ENCODE results near the gene SERPINA1. TPM values are rescaled to one million over a fixed set of nuclear protein-coding genes. Genes with fewer than 3 reads are reported as not detected.
"Not testable (repeated sequence)": the region's sequence is repeated elsewhere in the genome, so short reads cannot be mapped to it uniquely, and the experiment has no call there.

Gene SERPINA1
- total RNA-seq, 3 donors from 2014 or later (not counting 1 experiment from before 2014, with no cell fraction given) = 12.7 to 65.3 (median 48.3) TPM

DNA sequence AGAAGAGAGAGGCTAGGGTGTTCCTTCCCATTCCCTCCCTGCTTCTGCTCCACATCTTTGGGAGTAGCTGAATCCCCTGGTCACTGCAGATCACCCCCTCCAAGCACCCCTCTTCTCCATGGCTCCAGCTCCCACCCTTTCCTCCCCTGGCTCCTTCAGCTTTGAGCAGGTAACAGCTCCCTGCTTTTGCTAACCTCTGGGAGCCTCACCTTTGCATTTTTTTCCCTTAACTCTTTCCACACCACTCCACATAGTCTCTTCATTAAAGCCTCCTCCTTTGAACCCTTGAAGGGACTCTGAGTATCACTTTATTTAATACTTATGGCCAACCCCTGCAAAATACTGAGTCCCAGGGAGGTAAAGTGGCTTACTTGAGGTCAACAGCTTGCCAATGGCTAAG lies 39.6 kb downstream of the SERPINA1 start:
- no peak overlapping the region for H3K27ac Mint-ChIP-seq

DNA sequence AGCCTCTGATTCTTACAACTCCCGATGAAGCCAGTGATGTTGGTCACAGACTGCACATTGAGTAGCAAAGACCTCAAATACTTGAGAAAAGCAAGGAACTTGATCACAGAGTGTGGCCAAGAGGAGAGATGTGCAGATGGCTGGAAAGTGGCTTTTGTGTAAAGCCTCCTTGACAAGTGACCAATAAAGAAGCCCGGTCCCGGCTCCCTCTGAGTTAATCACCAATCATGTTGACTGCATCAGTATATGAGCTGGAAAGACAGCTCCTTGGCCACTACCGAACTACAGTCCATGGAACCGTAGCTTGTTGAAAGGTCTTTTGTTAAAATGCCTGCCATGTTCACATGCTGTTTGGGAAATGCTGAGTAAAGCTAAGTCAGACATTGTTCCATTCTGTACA lies 41.6 kb downstream of the SERPINA1 start:
- H3K36me3 Mint-ChIP-seq = no peaks in the 10 kb centered on the region
- no peak overlapping the region for H3K4me3 ChIP-seq (ENCODE audit: low read length)
- ATAC-seq (no peak), DNase-seq (no peak)
- no peak overlapping the region for H3K27ac Mint-ChIP-seq
- WGBS (ENCODE audit: insufficient coverage) = 92% methylated on average over 5 of the region's 5 CpGs
- H3K4me1 Mint-ChIP-seq = no peaks in the 10 kb centered on the region
- H3K27me3 Mint-ChIP-seq (ENCODE audit: low read depth in 2 of 2) = peaks cover 1 to 2% of the 10 kb centered on the region in 2 donors
- no peaks in the 10 kb centered on the region for H3K4me1 ChIP-seq (ENCODE audit: control insufficient read depth, insufficient read depth, low read length)
- intact Hi-C loops (cut with micrococcal nuclease) = no loop called here
- H3K9me3 Mint-ChIP-seq = no peaks in the 10 kb centered on the region
- no peak overlapping the region for H3K4me3 Mint-ChIP-seq
- TF ChIP-seq, protein P1, sequence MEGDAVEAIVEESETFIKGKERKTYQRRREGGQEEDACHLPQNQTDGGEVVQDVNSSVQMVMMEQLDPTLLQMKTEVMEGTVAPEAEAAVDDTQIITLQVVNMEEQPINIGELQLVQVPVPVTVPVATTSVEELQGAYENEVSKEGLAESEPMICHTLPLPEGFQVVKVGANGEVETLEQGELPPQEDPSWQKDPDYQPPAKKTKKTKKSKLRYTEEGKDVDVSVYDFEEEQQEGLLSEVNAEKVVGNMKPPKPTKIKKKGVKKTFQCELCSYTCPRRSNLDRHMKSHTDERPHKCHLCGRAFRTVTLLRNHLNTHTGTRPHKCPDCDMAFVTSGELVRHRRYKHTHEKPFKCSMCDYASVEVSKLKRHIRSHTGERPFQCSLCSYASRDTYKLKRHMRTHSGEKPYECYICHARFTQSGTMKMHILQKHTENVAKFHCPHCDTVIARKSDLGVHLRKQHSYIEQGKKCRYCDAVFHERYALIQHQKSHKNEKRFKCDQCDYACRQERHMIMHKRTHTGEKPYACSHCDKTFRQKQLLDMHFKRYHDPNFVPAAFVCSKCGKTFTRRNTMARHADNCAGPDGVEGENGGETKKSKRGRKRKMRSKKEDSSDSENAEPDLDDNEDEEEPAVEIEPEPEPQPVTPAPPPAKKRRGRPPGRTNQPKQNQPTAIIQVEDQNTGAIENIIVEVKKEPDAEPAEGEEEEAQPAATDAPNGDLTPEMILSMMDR (IDR thresholded peaks at IDR 0.05) = no peak
- no peaks in the 10 kb centered on the region for H3K9me3 ChIP-seq (ENCODE audit: control insufficient read depth, insufficient read depth, low read length)
- H3K27me3 ChIP-seq (ENCODE audit: control insufficient read depth, insufficient read depth, low read length) = no peaks in the 10 kb centered on the region
- H3K36me3 ChIP-seq (ENCODE audit: control insufficient read depth, insufficient read depth, low read length) = no peaks in the 10 kb centered on the region
- H3K27ac ChIP-seq (ENCODE audit: low read length) = peak overlapping the region; percentile 60

More for the DNA sequence above, 39.6 kb downstream of the SERPINA1 start:
- Histone ChIP-seq H3K4me3 (ENCODE audit: low read length) (no peak overlapping the region), H3K9me3 (ENCODE audit: control insufficient read depth, insufficient read depth, low read length) (no peaks in the 10 kb centered on the region), H3K27ac (ENCODE audit: low read length) (no peak overlapping the region), H3K36me3 (ENCODE audit: control insufficient read depth, insufficient read depth, low read length) (no peaks in the 10 kb centered on the region), H3K4me1 (ENCODE audit: control insufficient read depth, insufficient read depth, low read length) (no peaks in the 10 kb centered on the region), H3K27me3 (ENCODE audit: control insufficient read depth, insufficient read depth, low read length) (no peaks in the 10 kb centered on the region)
- Mint-ChIP-seq H3K4me3 (no peak overlapping the region), H3K36me3 (no peaks in the 10 kb centered on the region), H3K9me3 (no peaks in the 10 kb centered on the region), H3K4me1 (no peaks in the 10 kb centered on the region), H3K27me3 (ENCODE audit: low read depth in 2 of 2) (peaks cover 3 to 4% of the 10 kb centered on the region in 2 donors)
- no peak for DNase-seq
- intact Hi-C loops (cut with micrococcal nuclease) = no loop called here
- ATAC-seq = no peak
- TF ChIP-seq, protein P1 (IDR thresholded peaks at IDR 0.05) = no peak

GRCh38 chr14:94346065-94346786 lies 42.2 kb downstream of the SERPINA1 start:
- H3K27ac ChIP-seq (ENCODE audit: low read length) = peak overlapping the region; percentile 60
- 63% methylated on average over 21 of the region's 24 CpGs for WGBS (ENCODE audit: insufficient coverage)
- H3K4me3 Mint-ChIP-seq; H3K36me3 Mint-ChIP-seq; H3K9me3 Mint-ChIP-seq; H3K4me1 Mint-ChIP-seq; H3K9me3 ChIP-seq (ENCODE audit: control insufficient read depth, insufficient read depth, low read length); H3K36me3 ChIP-seq (ENCODE audit: control insufficient read depth, insufficient read depth, low read length); H3K27me3 Mint-ChIP-seq (ENCODE audit: low read depth in 2 of 2); H3K27me3 ChIP-seq (ENCODE audit: control insufficient read depth, insufficient read depth, low read length); intact Hi-C loops (cut with micrococcal nuclease); H3K4me3 ChIP-seq (ENCODE audit: low read length); H3K27ac Mint-ChIP-seq; H3K4me1 ChIP-seq (ENCODE audit: control insufficient read depth, insufficient read depth, low read length): not testable (repeated sequence)
- ATAC-seq (peak in 2 of 3 donors; percentile 57 to 60), DNase-seq (peak in 1 of 2 donors; percentile 65)

- Histone ChIP-seq H3K27ac (ENCODE audit: low read length) (peak overlapping the region; percentile 40), H3K9me3 (ENCODE audit: control insufficient read depth, insufficient read depth, low read length) (no peaks in the 10 kb centered on the region), H3K4me1 (ENCODE audit: control insufficient read depth, insufficient read depth, low read length) (no peaks in the 10 kb centered on the region), H3K36me3 (ENCODE audit: control insufficient read depth, insufficient read depth, low read length) (no peaks in the 10 kb centered on the region), H3K27me3 (ENCODE audit: control insufficient read depth, insufficient read depth, low read length) (no peaks in the 10 kb centered on the region), H3K4me3 (ENCODE audit: low read length) (no peak overlapping the region)
- TF ChIP-seq, protein P1 (IDR thresholded peaks at IDR 0.05) = no peak
- DNase-seq = peak in 1 of 2 donors; percentile 32
- peak in 1 of 3 donors; percentile 42 for ATAC-seq
- Mint-ChIP-seq H3K9me3 (no peaks in the 10 kb centered on the region), H3K27me3 (ENCODE audit: low read depth in 2 of 2) (peaks cover 8 to 14% of the 10 kb centered on the region in 2 donors), H3K36me3 (no peaks in the 10 kb centered on the region), H3K4me1 (no peaks in the 10 kb centered on the region), H3K4me3 (no peak overlapping the region), H3K27ac (no peak overlapping the region)
- WGBS (ENCODE audit: insufficient coverage) = 87% methylated on average over 8 of the region's 12 CpGs
- intact Hi-C loops (cut with micrococcal nuclease) = no loop called here
These were observed 42.9 kb downstream of the SERPINA1 start for GRCh38 chr14:94345344-94346064.

Measured in natural killer cell (primary cell).